ENCODE measurements around the gene ID2. TPM values are rescaled to one million over a fixed set of nuclear protein-coding genes. Genes with fewer than 3 reads are reported as not detected.

The ID2 gene
- total RNA-seq, 2 donors from 2014 or later: 223 to 250 TPM

- H3K4me1 Mint-ChIP-seq (ENCODE audit: low read depth): no peaks in the 10 kb centered on the region
Observed at GRCh38 chr2:8692783-8693156, 10.9 kb downstream of the ID2 start.

GRCh38 chr2:8693157-8693821 is 11.4 kb downstream of the ID2 start:
- H3K4me3 Mint-ChIP-seq: peak overlapping the region in 1 of 2 donors; percentile 68
- H3K4me1 Mint-ChIP-seq (ENCODE audit: low read depth): no peaks in the 10 kb centered on the region
- peaks cover 9% of the 10 kb centered on the region for H3K27me3 Mint-ChIP-seq (ENCODE audit: low read depth)
- peaks cover 0 to 2% of the 10 kb centered on the region in 2 donors for H3K36me3 Mint-ChIP-seq (ENCODE audit: insufficient read depth in 2 of 2)
- H3K9me3 Mint-ChIP-seq: peaks cover 0 to 1% of the 10 kb centered on the region in 2 donors
- H3K27ac Mint-ChIP-seq: no peak overlapping the region
- peak; percentile 51 to 68 for DNase-seq
- ATAC-seq (replicated peaks in 1 of 2): peak; percentile 67 to 71

More at GRCh38 chr2:8692783-8693156, 10.9 kb downstream of the ID2 start:
- peaks cover 0 to 2% of the 10 kb centered on the region in 2 donors for H3K36me3 Mint-ChIP-seq (ENCODE audit: insufficient read depth in 2 of 2)
- peaks cover 9% of the 10 kb centered on the region for H3K27me3 Mint-ChIP-seq (ENCODE audit: low read depth)
- no peaks in the 10 kb centered on the region for H3K9me3 Mint-ChIP-seq
- ATAC-seq (replicated peaks in 1 of 2) (no peak), DNase-seq (no peak)
- H3K4me3 Mint-ChIP-seq: peak overlapping the region in 1 of 2 donors; percentile 36
- no peak overlapping the region for H3K27ac Mint-ChIP-seq

GRCh38 chr2:8694737-8695136 is 12.9 kb downstream of the ID2 start:
- Mint-ChIP-seq H3K36me3 (ENCODE audit: insufficient read depth in 2 of 2) (no peaks in the 10 kb centered on the region), H3K27ac (no peak overlapping the region), H3K4me1 (ENCODE audit: low read depth) (no peaks in the 10 kb centered on the region), H3K9me3 (peaks cover 0 to 1% of the 10 kb centered on the region in 2 donors), H3K27me3 (ENCODE audit: low read depth) (peaks cover 9% of the 10 kb centered on the region), H3K4me3 (no peak overlapping the region)
- ATAC-seq (replicated peaks in 1 of 2) (no peak), DNase-seq (no peak)

- Mint-ChIP-seq H3K4me3 (no peak overlapping the region), H3K4me1 (ENCODE audit: low read depth) (no peaks in the 10 kb centered on the region), H3K27ac (no peak overlapping the region), H3K36me3 (ENCODE audit: insufficient read depth in 2 of 2) (no peaks in the 10 kb centered on the region), H3K9me3 (peaks cover 0 to 1% of the 10 kb centered on the region in 2 donors), H3K27me3 (ENCODE audit: low read depth) (no peaks in the 10 kb centered on the region)
- no peak for DNase-seq
- ATAC-seq (replicated peaks in 1 of 2): no peak
Observed at GRCh38 chr2:8697190-8697589, 15.3 kb downstream of the ID2 start.

- DNase-seq (no peak), ATAC-seq (replicated peaks in 1 of 2) (no peak)
- H3K27me3 Mint-ChIP-seq (ENCODE audit: low read depth): no peaks in the 10 kb centered on the region
- H3K4me1 Mint-ChIP-seq (ENCODE audit: low read depth): no peaks in the 10 kb centered on the region
- no peak overlapping the region for H3K4me3 Mint-ChIP-seq
- no peaks in the 10 kb centered on the region for H3K36me3 Mint-ChIP-seq (ENCODE audit: insufficient read depth in 2 of 2)
- no peak overlapping the region for H3K27ac Mint-ChIP-seq
- H3K9me3 Mint-ChIP-seq: peaks cover 0 to 1% of the 10 kb centered on the region in 2 donors
Observed at GRCh38 chr2:8699839-8700238, 18.0 kb downstream of the ID2 start.

- Mint-ChIP-seq H3K4me1 (ENCODE audit: low read depth) (no peaks in the 10 kb centered on the region), H3K9me3 (peaks cover 0 to 1% of the 10 kb centered on the region in 2 donors), H3K27ac (no peak overlapping the region), H3K4me3 (no peak overlapping the region), H3K36me3 (ENCODE audit: insufficient read depth in 2 of 2) (no peaks in the 10 kb centered on the region), H3K27me3 (ENCODE audit: low read depth) (no peaks in the 10 kb centered on the region)
- no peak for ATAC-seq (replicated peaks in 1 of 2)
- no peak for DNase-seq
Observed at GRCh38 chr2:8701681-8702379, 20.0 kb downstream of the ID2 start.

GRCh38 chr2:8704906-8705305 is 23.1 kb downstream of the ID2 start:
- Mint-ChIP-seq H3K4me3 (no peak overlapping the region), H3K9me3 (peaks cover 0 to 1% of the 10 kb centered on the region in 2 donors), H3K27ac (no peak overlapping the region), H3K4me1 (ENCODE audit: low read depth) (no peaks in the 10 kb centered on the region), H3K36me3 (ENCODE audit: insufficient read depth in 2 of 2) (no peaks in the 10 kb centered on the region), H3K27me3 (ENCODE audit: low read depth) (no peaks in the 10 kb centered on the region)
- no peak for DNase-seq
- ATAC-seq (replicated peaks in 1 of 2): no peak

GRCh38 chr2:8709611-8710010 is 27.8 kb downstream of the ID2 start:
- H3K36me3 Mint-ChIP-seq (ENCODE audit: insufficient read depth in 2 of 2): peaks cover 0 to under 1% of the 10 kb centered on the region in 2 donors
- no peak overlapping the region for H3K27ac Mint-ChIP-seq
- H3K4me3 Mint-ChIP-seq: no peak overlapping the region
- ATAC-seq (replicated peaks in 1 of 2) (no peak), DNase-seq (no peak)
- peaks cover 0 to 1% of the 10 kb centered on the region in 2 donors for H3K9me3 Mint-ChIP-seq
- H3K4me1 Mint-ChIP-seq (ENCODE audit: low read depth): no peaks in the 10 kb centered on the region
- no peaks in the 10 kb centered on the region for H3K27me3 Mint-ChIP-seq (ENCODE audit: low read depth)

- ATAC-seq (replicated peaks in 1 of 2): no peak
- no peak overlapping the region for H3K27ac Mint-ChIP-seq
- H3K27me3 Mint-ChIP-seq (ENCODE audit: low read depth): peaks cover 6% of the 10 kb centered on the region
- no peak overlapping the region for H3K4me3 Mint-ChIP-seq
- no peak for DNase-seq
- H3K36me3 Mint-ChIP-seq (ENCODE audit: insufficient read depth in 2 of 2): peaks cover 4 to 6% of the 10 kb centered on the region in 2 donors
- no peaks in the 10 kb centered on the region for H3K4me1 Mint-ChIP-seq (ENCODE audit: low read depth)
- peaks cover under 1 to 5% of the 10 kb centered on the region in 2 donors for H3K9me3 Mint-ChIP-seq
Observed at GRCh38 chr2:8710951-8711350, 29.1 kb downstream of the ID2 start.

GRCh38 chr2:8714283-8714682 is 32.4 kb downstream of the ID2 start:
- Mint-ChIP-seq H3K4me3 (no peak overlapping the region), H3K36me3 (ENCODE audit: insufficient read depth in 2 of 2) (peaks cover 7 to 9% of the 10 kb centered on the region in 2 donors), H3K4me1 (ENCODE audit: low read depth) (no peaks in the 10 kb centered on the region), H3K27me3 (ENCODE audit: low read depth) (peaks cover 15% of the 10 kb centered on the region), H3K9me3 (peaks cover 7 to 9% of the 10 kb centered on the region in 2 donors), H3K27ac (no peak overlapping the region)
- DNase-seq: no peak
- ATAC-seq (replicated peaks in 1 of 2): no peak

GRCh38 chr2:8714971-8715370 is 33.1 kb downstream of the ID2 start:
- ATAC-seq (replicated peaks in 1 of 2) (no peak), DNase-seq (no peak)
- H3K9me3 Mint-ChIP-seq: peaks cover 7 to 9% of the 10 kb centered on the region in 2 donors
- H3K36me3 Mint-ChIP-seq (ENCODE audit: insufficient read depth in 2 of 2): peaks cover 7 to 9% of the 10 kb centered on the region in 2 donors
- H3K27ac Mint-ChIP-seq: no peak overlapping the region
- peaks cover 15% of the 10 kb centered on the region for H3K27me3 Mint-ChIP-seq (ENCODE audit: low read depth)
- H3K4me1 Mint-ChIP-seq (ENCODE audit: low read depth): no peaks in the 10 kb centered on the region
- H3K4me3 Mint-ChIP-seq: no peak overlapping the region

- Mint-ChIP-seq H3K4me3 (no peak overlapping the region), H3K36me3 (ENCODE audit: insufficient read depth in 2 of 2) (peaks cover 7 to 9% of the 10 kb centered on the region in 2 donors), H3K4me1 (ENCODE audit: low read depth) (no peaks in the 10 kb centered on the region), H3K27ac (no peak overlapping the region), H3K9me3 (peaks cover 7 to 9% of the 10 kb centered on the region in 2 donors), H3K27me3 (ENCODE audit: low read depth) (peaks cover 15% of the 10 kb centered on the region)
- ATAC-seq (replicated peaks in 1 of 2): no peak
- no peak for DNase-seq
Observed at GRCh38 chr2:8719528-8719927, 37.7 kb downstream of the ID2 start.

- peaks cover 5 to 6% of the 10 kb centered on the region in 2 donors for H3K36me3 Mint-ChIP-seq (ENCODE audit: insufficient read depth in 2 of 2)
Observed at GRCh38 chr2:8720741-8721140, 38.9 kb downstream of the ID2 start.

More at GRCh38 chr2:8720741-8721140, 38.9 kb downstream of the ID2 start:
- peaks cover 7 to 8% of the 10 kb centered on the region in 2 donors for H3K9me3 Mint-ChIP-seq
- no peak for DNase-seq
- no peak overlapping the region for H3K27ac Mint-ChIP-seq
- ATAC-seq (replicated peaks in 1 of 2): no peak
- no peak overlapping the region for H3K4me3 Mint-ChIP-seq
- H3K4me1 Mint-ChIP-seq (ENCODE audit: low read depth): no peaks in the 10 kb centered on the region
- peaks cover 11% of the 10 kb centered on the region for H3K27me3 Mint-ChIP-seq (ENCODE audit: low read depth)

Measured in activated T-cell treated with anti-CD3 and anti-CD28 coated beads, Interleukin-2, amount 50 U/mL, for 72 hours (primary cell).